Breast epithelium (tissue), 4 donors: Measurements from ENCODE around the gene ZNF441. TPM values are rescaled to one million over a fixed set of nuclear protein-coding genes. Genes with fewer than 3 reads are reported as not detected.
"Not testable (repeated sequence)": the region's sequence is repeated elsewhere in the genome, so short reads cannot be mapped to it uniquely, and the experiment has no call there.

Experiments used
- DNase-seq, 2 donors: peaks; one replicate each; pipeline ENCODE4 v3.0.0-alpha.2; 2019; ENCODE audit warnings: low spot score in 2 of 2
- H3K27ac ChIP-seq, 2 donors: fragments of 200-600 bp; sonication (generic) in 1 of 2; one replicate each; pipeline ENCODE4 v1.5.1; 2016 to 2019; ENCODE audit warnings: mild to moderate bottlenecking in 1 of 2
- H3K27me3 ChIP-seq, 2 donors: fragments of 200-600 bp; sonication (generic) in 1 of 2; one replicate each; pipeline versions ENCODE4 v1.5.1 to v1.6.0; 2017 to 2019; ENCODE audit warnings: control low read depth in 1 of 2, mild to moderate bottlenecking in 1 of 2
- H3K36me3 ChIP-seq: fragments of 200-600 bp; one replicate; pipeline ENCODE4 v1.5.1; 2019
- H3K4me1 ChIP-seq, 2 donors: fragments of 200-600 bp; sonication (generic); one replicate each; pipeline ENCODE4 v1.5.1; 2016 to 2019; ENCODE audit warnings: control low read depth in 1 of 2
- H3K4me3 ChIP-seq, 3 donors: fragments of 200-600 bp; sonication (generic); 1 replicate in 2 of 3; 2 replicates in 1 of 3; pipeline ENCODE4 v1.5.1; 2016 to 2019; ENCODE audit warnings: mild to moderate bottlenecking in 3 of 3, moderate library complexity in 2 of 3
- H3K9me3 ChIP-seq, 2 donors: fragments of 200-600 bp; sonication (generic) in 1 of 2; one replicate each; pipeline ENCODE4 v1.5.1; 2016 to 2019; ENCODE audit warnings: control low read depth in 1 of 2
- CTCF ChIP-seq, 3 donors: fragments of 450-650 bp; IDR thresholded peaks; one replicate each; pipeline ENCODE4 v1.5.1; 2016 to 2017; ENCODE audit warnings: antibody characterized with exemption in 3 of 3, mild to moderate bottlenecking in 3 of 3, moderate library complexity in 3 of 3
- POLR2A ChIP-seq: fragments of 450-650 bp; IDR thresholded peaks from one replicate; pipeline ENCODE4 v1.6.1; 2016; ENCODE audit warnings: antibody characterized with exemption, mild to moderate bottlenecking, moderate library complexity
- POLR2AphosphoS5 ChIP-seq, 3 donors: sonication (generic); formaldehyde crosslinking; IDR thresholded peaks; one replicate each; pipeline ENCODE4 v1.6.1; 2017; ENCODE audit warnings: antibody characterized with exemption in 3 of 3
- intact Hi-C: fragments of 100-400 bp; cut with DNase I; formaldehyde crosslinking; loops from one replicate; pipeline ENCODE4 v1.15.1; 2023; ENCODE audit warnings: low total_unique reads
- total RNA-seq, 3 donors: library from RNA; depleted of rRNA; stranded (reverse); fragments of >200 nt; gene quantifications; one replicate each; pipeline ENCODE4 v1.1.0, GENCODE V29; 2016

ZNF441 gene
- total RNA-seq, 3 donors from 2014 or later: 7.7 to 17.6 (median 10.2) TPM

GRCh38 chr19:11813703-11814028 lies 46.9 kb downstream of the ZNF441 start:
- H3K4me3 ChIP-seq: peak overlapping the region; percentile 66 to 91 (median 84)
- peaks cover 0 to under 1% of the 10 kb centered on the region in 2 donors for H3K9me3 ChIP-seq
- intact Hi-C loops: no loop called here
- H3K36me3 ChIP-seq: no peaks in the 10 kb centered on the region
- no peaks in the 10 kb centered on the region for H3K27me3 ChIP-seq
- H3K4me1 ChIP-seq: no peaks in the 10 kb centered on the region
- H3K27ac ChIP-seq: peak overlapping the region in 1 of 2 donors; percentile 98
- no peak for DNase-seq
- TF ChIP-seq POLR2AphosphoS5 (IDR thresholded peaks at IDR 0.05) (no peak), CTCF (IDR thresholded peaks at IDR 0.05) (no peak), POLR2A (no peak)

GRCh38 chr19:11814029-11814699 lies 47.4 kb downstream of the ZNF441 start, which contains the start of gene ZNF440:
Gene ZNF440, plus strand, starts transcription at chr19:11814273. Its CDS starts 175 bp downstream, at chr19:11814448.
- peak; percentile 85 for TF ChIP-seq POLR2A
- no peak for TF ChIP-seq CTCF (IDR thresholded peaks at IDR 0.05)
- peak; percentile 74 to 93 (median 85) for TF ChIP-seq POLR2AphosphoS5 (IDR thresholded peaks at IDR 0.05)
- no peaks in the 10 kb centered on the region for H3K27me3 ChIP-seq
- no peaks in the 10 kb centered on the region for H3K9me3 ChIP-seq
- intact Hi-C loops: no loop called here
- no peaks in the 10 kb centered on the region for H3K36me3 ChIP-seq
- peak within 1 kb of the TSS; percentile 92 to 98 for H3K27ac ChIP-seq
- no peaks in the 10 kb centered on the region for H3K4me1 ChIP-seq
- peak within 1 kb of the TSS; percentile 66 to 91 (median 84) for H3K4me3 ChIP-seq
- peak; percentile 96 to 97 for DNase-seq

DNA sequence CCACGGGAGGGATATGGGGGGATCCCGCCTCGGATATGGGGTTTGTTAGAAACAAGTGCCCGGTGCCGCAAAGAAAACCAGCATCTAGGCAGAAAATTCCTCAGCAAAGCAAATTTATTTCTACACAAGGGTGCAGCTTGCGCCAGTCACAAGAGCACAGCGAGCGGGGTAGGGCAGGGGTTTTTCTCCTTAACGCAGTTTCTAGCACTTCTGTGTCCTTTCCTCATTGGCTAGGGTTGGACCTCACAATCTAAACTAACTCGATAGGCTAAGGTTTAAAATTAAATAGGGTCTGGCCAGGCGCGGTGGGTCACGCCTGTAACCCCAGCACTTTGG lies 47.9 kb downstream of the ZNF441 start:
- H3K4me1 ChIP-seq: no peaks in the 10 kb centered on the region
- no peaks in the 10 kb centered on the region for H3K27me3 ChIP-seq
- H3K36me3 ChIP-seq: no peaks in the 10 kb centered on the region
- DNase-seq: no peak
- no peak for TF ChIP-seq POLR2AphosphoS5 (IDR thresholded peaks at IDR 0.05)
- TF ChIP-seq CTCF (IDR thresholded peaks at IDR 0.05): no peak
- no peak for TF ChIP-seq POLR2A
- intact Hi-C loops: no loop called here
- no peaks in the 10 kb centered on the region for H3K9me3 ChIP-seq
- peak overlapping the region; percentile 92 to 98 for H3K27ac ChIP-seq
- peak overlapping the region; percentile 66 to 91 (median 84) for H3K4me3 ChIP-seq

GRCh38 chr19:11821474-11822109 lies 54.8 kb downstream of the ZNF441 start:
- DNase-seq: no peak
- H3K4me1 ChIP-seq: no peaks in the 10 kb centered on the region
- TF ChIP-seq POLR2AphosphoS5 (IDR thresholded peaks at IDR 0.05) (no peak), CTCF (IDR thresholded peaks at IDR 0.05) (no peak), POLR2A (no peak)
- H3K4me3 ChIP-seq: no peak overlapping the region
- H3K27ac ChIP-seq: no peak overlapping the region
- peaks cover 7 to 31% of the 10 kb centered on the region in 2 donors for H3K9me3 ChIP-seq
- intact Hi-C loops: no loop called here
- H3K27me3 ChIP-seq: no peaks in the 10 kb centered on the region
- no peaks in the 10 kb centered on the region for H3K36me3 ChIP-seq

- H3K36me3 ChIP-seq, H3K4me3 ChIP-seq, H3K27ac ChIP-seq, intact Hi-C loops, DNase-seq, H3K4me1 ChIP-seq, H3K27me3 ChIP-seq: not testable (repeated sequence)
- H3K9me3 ChIP-seq: peaks cover 50 to 64% of the 10 kb centered on the region in 2 donors
Observed at GRCh38 chr19:11828957-11829876, 62.4 kb downstream of the ZNF441 start.
